ENCODE results near the gene CHST15. TPM values are rescaled to one million over a fixed set of nuclear protein-coding genes. Genes with fewer than 3 reads are reported as not detected.
A peak's percentile ranks its signal among the peaks of the same experiment; 100 is the strongest.

CHST15 gene
- total and polyA plus RNA-seq, 2 donors from 2014 or later: 2.8 to 39.7 TPM

GRCh38 chr10:124014416-124015154 is 78.8 kb downstream of the CHST15 start:
- H3K27me3 ChIP-seq (ENCODE audit: control insufficient read depth, insufficient read depth, low read length): no peaks in the 10 kb centered on the region
- no peaks in the 10 kb centered on the region for H3K4me1 ChIP-seq (ENCODE audit: control insufficient read depth in 2 of 3, insufficient read depth in 2 of 3, low read depth in 1 of 3, low read length in 3 of 3)
- no peak for TF ChIP-seq CTCF (IDR thresholded peaks at IDR 0.05; ENCODE audit: borderline replicate concordance, extremely low read depth, insufficient read depth)
- intact Hi-C loops (cut with DNase I): no loop called here
- no peak for FAIRE-seq
- no peak overlapping the region for H3K27ac ChIP-seq (ENCODE audit: low read depth in 2 of 2, low read length in 2 of 2)
- no peak overlapping the region for H3K9ac ChIP-seq (ENCODE audit: low read length in 3 of 3)
- no peaks in the 10 kb centered on the region for H3K36me3 ChIP-seq (ENCODE audit: control insufficient read depth in 2 of 3, insufficient read depth in 3 of 3, low read length in 3 of 3)
- DNase-seq: peak in 1 of 5 donors; percentile 25
- H3K9me3 ChIP-seq (ENCODE audit: control insufficient read depth in 2 of 3, insufficient read depth in 1 of 3, low read length in 3 of 3): peaks cover 0 to 4% (median 0%) of the 10 kb centered on the region in 3 donors
- no peak overlapping the region for H3K4me3 ChIP-seq (ENCODE audit: low read length in 3 of 3)

GRCh38 chr10:124013916-124014315 is 79.5 kb downstream of the CHST15 start:
- H3K4me1 ChIP-seq (ENCODE audit: control insufficient read depth in 2 of 3, insufficient read depth in 2 of 3, low read depth in 1 of 3, low read length in 3 of 3): no peaks in the 10 kb centered on the region
- FAIRE-seq (no peak), DNase-seq (peak in 1 of 5 donors; percentile 20)
- no peak for TF ChIP-seq CTCF (IDR thresholded peaks at IDR 0.05; ENCODE audit: borderline replicate concordance, extremely low read depth, insufficient read depth)
- no peaks in the 10 kb centered on the region for H3K27me3 ChIP-seq (ENCODE audit: control insufficient read depth, insufficient read depth, low read length)
- peaks cover 0 to 4% (median 0%) of the 10 kb centered on the region in 3 donors for H3K9me3 ChIP-seq (ENCODE audit: control insufficient read depth in 2 of 3, insufficient read depth in 1 of 3, low read length in 3 of 3)
- no peak overlapping the region for H3K9ac ChIP-seq (ENCODE audit: low read length in 3 of 3)
- H3K36me3 ChIP-seq (ENCODE audit: control insufficient read depth in 2 of 3, insufficient read depth in 3 of 3, low read length in 3 of 3): no peaks in the 10 kb centered on the region
- H3K27ac ChIP-seq (ENCODE audit: low read depth in 2 of 2, low read length in 2 of 2): no peak overlapping the region
- intact Hi-C loops (cut with DNase I): no loop called here
- H3K4me3 ChIP-seq (ENCODE audit: low read length in 3 of 3): no peak overlapping the region

GRCh38 chr10:124012991-124013390 is 80.4 kb downstream of the CHST15 start:
- no peak overlapping the region for H3K4me3 ChIP-seq (ENCODE audit: low read length in 3 of 3)
- TF ChIP-seq CTCF (IDR thresholded peaks at IDR 0.05; ENCODE audit: borderline replicate concordance, extremely low read depth, insufficient read depth): no peak
- intact Hi-C loops (cut with DNase I): no loop called here
- FAIRE-seq (no peak), DNase-seq (peak in 1 of 5 donors; percentile 54)
- H3K27me3 ChIP-seq (ENCODE audit: control insufficient read depth, insufficient read depth, low read length): no peaks in the 10 kb centered on the region
- peaks cover 0 to 2% (median 0%) of the 10 kb centered on the region in 3 donors for H3K36me3 ChIP-seq (ENCODE audit: control insufficient read depth in 2 of 3, insufficient read depth in 3 of 3, low read length in 3 of 3)
- H3K9ac ChIP-seq (ENCODE audit: low read length in 3 of 3): no peak overlapping the region
- H3K9me3 ChIP-seq (ENCODE audit: control insufficient read depth in 2 of 3, insufficient read depth in 1 of 3, low read length in 3 of 3): peaks cover 0 to 4% (median 0%) of the 10 kb centered on the region in 3 donors
- H3K27ac ChIP-seq (ENCODE audit: low read depth in 2 of 2, low read length in 2 of 2): no peak overlapping the region
- H3K4me1 ChIP-seq (ENCODE audit: control insufficient read depth in 2 of 3, insufficient read depth in 2 of 3, low read depth in 1 of 3, low read length in 3 of 3): no peaks in the 10 kb centered on the region
